ENCODE measurements around the gene IFNL1.

- TF ChIP-seq POLR2A (IDR thresholded peaks at IDR 0.05): no peak
- no peak for TF ChIP-seq CTCF (IDR thresholded peaks at IDR 0.05)
These were observed 51.3 kb downstream of the IFNL1 start for GRCh38 chr19:39347332-39348164.

Data from heart left ventricle (tissue), 13 donors.